AG10803 (cell line): ENCODE results near the gene MCTP2.
"Not testable (repeated sequence)": the region's sequence is repeated elsewhere in the genome, so short reads cannot be mapped to it uniquely, and the experiment has no call there.

Experiments used
- DNase-seq: peaks from one replicate; pipeline ENCODE4 v3.0.0; 2010; ENCODE audit warnings: low read depth
- H3K4me3 ChIP-seq: 2 replicates; pipeline ENCODE4 v1.5.1; 2011; ENCODE audit warnings: mild to moderate bottlenecking, low read length, control low read depth
- CTCF ChIP-seq: conservative IDR thresholded peaks from 2 replicates; pipeline ENCODE4 v1.5.1; 2011; ENCODE audit warnings: mild to moderate bottlenecking, low read length, control low read depth, inconsistent platforms

MCTP2 gene

DNA sequence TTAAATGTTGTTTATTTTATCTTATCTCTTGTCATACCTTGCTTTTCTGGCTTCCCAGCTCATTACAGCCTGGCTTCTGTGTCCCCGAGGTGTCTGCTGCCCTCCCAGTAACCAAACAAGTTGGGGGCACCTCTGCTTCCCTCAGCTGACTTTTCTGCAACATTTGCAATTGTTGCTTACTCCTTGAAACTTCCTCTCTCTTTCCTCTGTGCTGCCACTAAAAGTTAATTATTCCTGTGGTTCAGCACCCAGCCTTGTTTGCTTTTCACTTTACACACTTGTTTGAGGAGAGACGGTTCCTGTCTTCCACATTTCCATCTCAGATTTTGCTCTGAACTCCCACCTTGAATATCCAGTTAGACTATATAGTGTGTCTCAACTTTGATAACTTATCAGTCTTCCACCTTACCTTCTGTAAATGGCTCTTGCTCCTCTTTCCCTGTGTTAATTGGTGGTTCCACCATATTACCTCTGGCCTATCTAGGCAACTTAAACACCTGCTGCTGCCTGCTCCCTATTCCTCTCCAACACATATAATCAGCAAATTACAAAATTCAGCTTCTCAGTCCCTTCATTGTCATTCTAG, 21.6 kb downstream of the MCTP2 start:
- no peak for TF ChIP-seq CTCF
- H3K4me3 ChIP-seq, result no peak overlapping the region
- DNase-seq, result no peak

GRCh38 chr15:94253742-94254141, 22.4 kb downstream of the MCTP2 start:
- no peak for TF ChIP-seq CTCF
- no peak for DNase-seq
- H3K4me3 ChIP-seq, result no peak overlapping the region

- no peak for TF ChIP-seq CTCF
- no peak for DNase-seq
- no peak overlapping the region for H3K4me3 ChIP-seq
Measured at GRCh38 chr15:94255540-94255939, 24.2 kb downstream of the MCTP2 start.

DNA sequence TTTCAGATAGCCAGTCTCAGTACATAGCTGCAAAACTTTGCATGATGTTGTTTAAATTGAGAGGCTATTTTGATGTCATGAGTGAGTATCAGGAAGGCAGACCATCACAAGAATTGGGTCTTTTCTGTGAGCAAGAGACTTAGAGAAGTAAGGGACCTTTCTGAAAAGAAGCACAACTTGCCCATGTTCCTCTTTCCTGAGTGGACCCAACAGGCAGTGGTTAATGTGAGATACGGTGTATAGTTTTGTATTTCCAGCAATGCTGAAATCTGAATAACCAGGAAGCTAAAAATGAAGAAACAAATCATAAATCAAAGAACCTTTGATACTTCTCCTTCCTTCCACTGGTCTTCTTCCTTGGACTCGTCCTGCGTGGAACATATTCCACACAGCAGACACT, 25.1 kb downstream of the MCTP2 start:
- TF ChIP-seq CTCF, result no peak
- DNase-seq, result no peak
- no peak overlapping the region for H3K4me3 ChIP-seq

DNA sequence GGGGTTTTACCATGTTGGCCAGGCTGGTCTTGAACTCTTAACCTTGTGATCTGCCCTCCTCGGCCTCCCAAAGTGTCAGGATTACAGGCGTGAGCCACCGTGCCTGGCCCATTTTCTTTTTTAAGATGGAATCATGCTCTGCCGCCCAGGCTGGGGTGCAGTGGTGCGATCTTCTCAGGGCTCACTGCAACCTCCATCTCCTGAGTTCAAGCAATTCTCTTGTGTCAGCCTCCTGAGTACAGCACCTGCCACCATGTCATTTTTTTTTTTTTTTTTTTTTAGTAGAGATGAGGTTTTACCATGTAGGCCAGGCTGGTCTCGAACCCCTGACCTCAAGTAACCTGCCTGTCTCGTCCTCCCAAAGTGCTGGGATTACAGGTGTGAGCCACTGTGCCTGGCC, 26.4 kb downstream of the MCTP2 start:
- not testable (repeated sequence) for H3K4me3 ChIP-seq, DNase-seq

DNA sequence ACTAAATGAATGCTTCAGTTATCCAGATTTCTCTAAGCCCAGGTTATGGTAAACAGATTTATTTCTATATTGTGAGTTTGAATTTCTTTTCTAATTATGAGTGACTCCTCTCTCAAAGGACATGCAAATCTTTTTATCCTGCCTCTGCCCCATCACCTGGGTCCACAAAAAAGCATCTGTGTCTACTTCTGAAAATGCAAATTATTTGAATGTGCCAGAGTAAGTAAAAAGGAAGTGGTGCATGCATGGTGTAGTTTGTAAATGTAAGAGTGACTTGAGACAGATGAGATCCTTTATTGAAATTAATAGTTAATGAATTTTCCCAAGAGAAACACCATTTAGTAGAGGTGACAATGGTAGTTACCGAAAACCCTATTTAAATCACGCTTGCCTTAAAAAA, 26.9 kb downstream of the MCTP2 start:
- H3K4me3 ChIP-seq, result no peak overlapping the region
- DNase-seq, result no peak

GRCh38 chr15:94259121-94259751, 27.9 kb downstream of the MCTP2 start:
- H3K4me3 ChIP-seq, result no peak overlapping the region
- DNase-seq, result peak; percentile 43
- TF ChIP-seq CTCF, result no peak

More for the DNA sequence above, 26.9 kb downstream of the MCTP2 start:
- no peak for TF ChIP-seq CTCF
